Suppressor macrophage treated with lipopolysaccharide for 4 hours (primary cell): ENCODE measurements around the gene SLFN12.
"Not testable (repeated sequence)": the region's sequence is repeated elsewhere in the genome, so short reads cannot be mapped to it uniquely, and the experiment has no call there.

Source experiments
- DNase-seq: peaks from one replicate; pipeline ENCODE4 v3.0.0-alpha.2; 2020

Gene SLFN12

GRCh38 chr17:35407531-35407930, 24.8 kb downstream of the SLFN12 start:
- DNase-seq, result no peak

- DNase-seq, result no peak
Observed at GRCh38 chr17:35406568-35406967, 25.7 kb downstream of the SLFN12 start.

- DNase-seq, result peak; percentile 5
Observed at GRCh38 chr17:35404360-35404759, 27.9 kb downstream of the SLFN12 start.

GRCh38 chr17:35393783-35394182, 38.5 kb downstream of the SLFN12 start:
- DNase-seq, result not testable (repeated sequence)

GRCh38 chr17:35390663-35391062, 41.6 kb downstream of the SLFN12 start:
- peak; percentile 71 for DNase-seq

- DNase-seq, result no peak
Observed at GRCh38 chr17:35390156-35390555, 42.1 kb downstream of the SLFN12 start.

- DNase-seq, result no peak
Observed at GRCh38 chr17:35387496-35387895, 44.8 kb downstream of the SLFN12 start.

GRCh38 chr17:35377706-35378105, 54.6 kb downstream of the SLFN12 start:
- DNase-seq, result peak; percentile 36

- DNase-seq, result peak; percentile 19
Observed at GRCh38 chr17:35377068-35377467, 55.2 kb downstream of the SLFN12 start.

GRCh38 chr17:35376245-35376644, 56.1 kb downstream of the SLFN12 start:
- peak; percentile 92 for DNase-seq

GRCh38 chr17:35374766-35375344, 57.4 kb downstream of the SLFN12 start:
- DNase-seq, result no peak

GRCh38 chr17:35373984-35374765, 58.1 kb downstream of the SLFN12 start:
- DNase-seq, result peak; percentile 84

- DNase-seq, result peak; percentile 90
Observed at GRCh38 chr17:35373534-35373983, 58.7 kb downstream of the SLFN12 start, which contains the start of gene SLFN11. Gene SLFN11, minus strand, starts transcription at chr17:35373621. Its CDS starts 9,814 bp downstream, at chr17:35363807.

GRCh38 chr17:35372846-35373533, 59.3 kb downstream of the SLFN12 start:
- DNase-seq, result peak; percentile 25

- DNase-seq, result no peak
Observed at GRCh38 chr17:35371934-35372333, 60.4 kb downstream of the SLFN12 start.

GRCh38 chr17:35368081-35368830, 64.0 kb downstream of the SLFN12 start:
- DNase-seq, result peak; percentile 83

GRCh38 chr17:35361027-35361426, 71.3 kb downstream of the SLFN12 start:
- DNase-seq, result no peak
